Measurements from ENCODE around the gene SBNO2. TPM values are rescaled to one million over a fixed set of nuclear protein-coding genes. Genes with fewer than 3 reads are reported as not detected.

SBNO2 gene
- total and polyA plus RNA-seq, 2 of the 4 experiments (the other 2 are of a cell fraction): 13.4 to 40.5 TPM

GRCh38 chr19:1113986-1114483 is 60.0 kb downstream of the SBNO2 start:
- ATAC-seq (ENCODE audit: low read depth): no peak
- Histone ChIP-seq H3K36me3 (ENCODE audit: control insufficient read depth, insufficient read depth, low read length) (peaks cover 80% of the 10 kb centered on the region), H3K27ac (ENCODE audit: insufficient read depth, low read length) (peak overlapping the region; percentile 74; the same call in 1 of the 2 replicates), H3K23ac (ENCODE audit: low read depth, low read length) (no peak overlapping the region), H4K8ac (ENCODE audit: low read depth in 2 of 2, low read length in 2 of 2) (peak overlapping the region in 1 of 2 experiments; percentile 72; a peak in 2 of 4 replicates), H2BK20ac (ENCODE audit: low read depth, low read length) (no peak overlapping the region), H2BK120ac (ENCODE audit: low read depth, low read length) (0 out of 2 replicates have a peak overlapping the region, but pooled peaks have one; percentile 29), H2BK15ac (ENCODE audit: low read depth, low read length) (no peak overlapping the region), H3K4me1 (ENCODE audit: control insufficient read depth, insufficient read depth, low read length) (peaks cover 11% of the 10 kb centered on the region), H2AFZ (replicated peaks; ENCODE audit: low read length, poor library complexity) (peak overlapping the region; percentile 51), H3K18ac (ENCODE audit: low read depth, low read length) (no peak overlapping the region), H3K4ac (ENCODE audit: low read depth, low read length) (peak overlapping the region; percentile 86), H3K9ac (ENCODE audit: low read depth, low read length) (0 out of 2 replicates have a peak overlapping the region, but pooled peaks have one; percentile 35), H3K79me1 (ENCODE audit: low read depth in 1 of 2, low read length in 2 of 2) (peaks cover 11 to 23% of the 10 kb centered on the region in 2 experiments), H4K20me1 (ENCODE audit: insufficient read depth, low read length) (peaks cover 25% of the 10 kb centered on the region), H3K4me2 (ENCODE audit: low read depth, low read length) (no peak overlapping the region), H2AK5ac (ENCODE audit: low read depth, low read length) (peak overlapping the region; percentile 90; the same call in 1 of the 2 replicates), H4K91ac (ENCODE audit: insufficient read depth, low read depth, low read length) (no peak overlapping the region), H3K27me3 (ENCODE audit: control insufficient read depth, insufficient read depth, low read length) (no peaks in the 10 kb centered on the region), H4K5ac (ENCODE audit: low read depth, low read length) (no peak overlapping the region), H2BK5ac (ENCODE audit: low read depth, low read length, poor library complexity, severe bottlenecking) (peak overlapping the region; percentile 85), H3K9me1 (ENCODE audit: insufficient read depth, low read length) (no peaks in the 10 kb centered on the region), H3K56ac (ENCODE audit: extremely low read depth, insufficient read depth, low read length) (no peak overlapping the region), H2AK9ac (replicated peaks; ENCODE audit: low read depth, low read length, poor library complexity) (peak overlapping the region; percentile 97), H3K4me3 (ENCODE audit: insufficient read depth, low read depth, low read length) (no peak overlapping the region), H3K9me3 (ENCODE audit: control insufficient read depth, insufficient read depth, low read length) (no peaks in the 10 kb centered on the region), H3K14ac (replicated peaks; ENCODE audit: low read depth, low read length) (no peak overlapping the region)
- in situ Hi-C loops (cut with MboI; ENCODE audit: low sequenced_read_pairs): no loop called here
- POLR2A ChIA-PET (ENCODE audit: unreplicated experiment): interaction anchor here (0.5 kb wide), 1 partner anchor 15 kb away, joined by 6 read pairs; no protein-coding TSS in a partner anchor
- dilution Hi-C loops (cut with HindIII; ENCODE audit: low sequenced_read_pairs, unreplicated experiment): no loop called here
- 85% methylated on average over 15 of the region's 25 CpGs; no CpG with 5 or more reads in 1 of the 2 experiments for WGBS, 2 experiments (ENCODE audit: extremely low coverage in 2 of 2, insufficient read length in 1 of 2)
- CTCF ChIA-PET: interaction anchor here (0.6 to 1.5 kb wide), 12 partner anchors 9 to 161 kb away, joined by 3 to 12 read pairs (median 4); partner anchors contain the start of genes CBARP, FAM174C and SBNO2
- BruUV-seq (replicated peaks): no TSS peak
- TF ChIP-seq BHLHE40 (IDR thresholded peaks at IDR 0.05; ENCODE audit: low read depth, low read length) (no peak), POLR2A (IDR thresholded peaks at IDR 0.05; ENCODE audit: low read depth, low read length) (no peak), MAFK (IDR thresholded peaks at IDR 0.05; ENCODE audit: low read depth, low read length) (no peak), FOS (IDR thresholded peaks at IDR 0.05; ENCODE audit: low read depth, low read length) (no peak), SMC3 (IDR thresholded peaks at IDR 0.05; ENCODE audit: low read depth, low read length) (no peak), RAD21 (IDR thresholded peaks at IDR 0.05; ENCODE audit: low read length) (no peak), CHD1 (IDR thresholded peaks at IDR 0.05; ENCODE audit: low read depth, low read length) (no peak), RFX5 (IDR thresholded peaks at IDR 0.05; ENCODE audit: low read depth, low read length) (no peak), CEBPB (IDR thresholded peaks at IDR 0.05; ENCODE audit: low read depth, low read length) (no peak)
- TF ChIP-seq, protein P1, sequence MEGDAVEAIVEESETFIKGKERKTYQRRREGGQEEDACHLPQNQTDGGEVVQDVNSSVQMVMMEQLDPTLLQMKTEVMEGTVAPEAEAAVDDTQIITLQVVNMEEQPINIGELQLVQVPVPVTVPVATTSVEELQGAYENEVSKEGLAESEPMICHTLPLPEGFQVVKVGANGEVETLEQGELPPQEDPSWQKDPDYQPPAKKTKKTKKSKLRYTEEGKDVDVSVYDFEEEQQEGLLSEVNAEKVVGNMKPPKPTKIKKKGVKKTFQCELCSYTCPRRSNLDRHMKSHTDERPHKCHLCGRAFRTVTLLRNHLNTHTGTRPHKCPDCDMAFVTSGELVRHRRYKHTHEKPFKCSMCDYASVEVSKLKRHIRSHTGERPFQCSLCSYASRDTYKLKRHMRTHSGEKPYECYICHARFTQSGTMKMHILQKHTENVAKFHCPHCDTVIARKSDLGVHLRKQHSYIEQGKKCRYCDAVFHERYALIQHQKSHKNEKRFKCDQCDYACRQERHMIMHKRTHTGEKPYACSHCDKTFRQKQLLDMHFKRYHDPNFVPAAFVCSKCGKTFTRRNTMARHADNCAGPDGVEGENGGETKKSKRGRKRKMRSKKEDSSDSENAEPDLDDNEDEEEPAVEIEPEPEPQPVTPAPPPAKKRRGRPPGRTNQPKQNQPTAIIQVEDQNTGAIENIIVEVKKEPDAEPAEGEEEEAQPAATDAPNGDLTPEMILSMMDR (conservative IDR thresholded peaks at IDR 0.05; ENCODE audit: low read depth, low read length): no peak
- TF ChIP-seq, protein P2, sequence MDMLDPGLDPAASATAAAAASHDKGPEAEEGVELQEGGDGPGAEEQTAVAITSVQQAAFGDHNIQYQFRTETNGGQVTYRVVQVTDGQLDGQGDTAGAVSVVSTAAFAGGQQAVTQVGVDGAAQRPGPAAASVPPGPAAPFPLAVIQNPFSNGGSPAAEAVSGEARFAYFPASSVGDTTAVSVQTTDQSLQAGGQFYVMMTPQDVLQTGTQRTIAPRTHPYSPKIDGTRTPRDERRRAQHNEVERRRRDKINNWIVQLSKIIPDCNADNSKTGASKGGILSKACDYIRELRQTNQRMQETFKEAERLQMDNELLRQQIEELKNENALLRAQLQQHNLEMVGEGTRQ (IDR thresholded peaks at IDR 0.05; ENCODE audit: low read depth, low read length): no peak
- TF ChIP-seq, protein P3, sequence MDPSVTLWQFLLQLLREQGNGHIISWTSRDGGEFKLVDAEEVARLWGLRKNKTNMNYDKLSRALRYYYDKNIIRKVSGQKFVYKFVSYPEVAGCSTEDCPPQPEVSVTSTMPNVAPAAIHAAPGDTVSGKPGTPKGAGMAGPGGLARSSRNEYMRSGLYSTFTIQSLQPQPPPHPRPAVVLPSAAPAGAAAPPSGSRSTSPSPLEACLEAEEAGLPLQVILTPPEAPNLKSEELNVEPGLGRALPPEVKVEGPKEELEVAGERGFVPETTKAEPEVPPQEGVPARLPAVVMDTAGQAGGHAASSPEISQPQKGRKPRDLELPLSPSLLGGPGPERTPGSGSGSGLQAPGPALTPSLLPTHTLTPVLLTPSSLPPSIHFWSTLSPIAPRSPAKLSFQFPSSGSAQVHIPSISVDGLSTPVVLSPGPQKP (IDR thresholded peaks at IDR 0.05; ENCODE audit: borderline replicate concordance, low read depth, low read length): no peak
- no peak for DNase-seq
- intact Hi-C loops (cut with micrococcal nuclease): loop anchor here (2.0 to 5.0 kb wide), 2 partner anchors 63 to 78 kb away; no protein-coding TSS in a partner anchor

Measured in IMR-90 (cell line).